ENCODE results near the gene PIN1.
A peak's percentile ranks its signal among the peaks of the same experiment; 100 is the strongest.

- TF ChIP-seq, protein P1, sequence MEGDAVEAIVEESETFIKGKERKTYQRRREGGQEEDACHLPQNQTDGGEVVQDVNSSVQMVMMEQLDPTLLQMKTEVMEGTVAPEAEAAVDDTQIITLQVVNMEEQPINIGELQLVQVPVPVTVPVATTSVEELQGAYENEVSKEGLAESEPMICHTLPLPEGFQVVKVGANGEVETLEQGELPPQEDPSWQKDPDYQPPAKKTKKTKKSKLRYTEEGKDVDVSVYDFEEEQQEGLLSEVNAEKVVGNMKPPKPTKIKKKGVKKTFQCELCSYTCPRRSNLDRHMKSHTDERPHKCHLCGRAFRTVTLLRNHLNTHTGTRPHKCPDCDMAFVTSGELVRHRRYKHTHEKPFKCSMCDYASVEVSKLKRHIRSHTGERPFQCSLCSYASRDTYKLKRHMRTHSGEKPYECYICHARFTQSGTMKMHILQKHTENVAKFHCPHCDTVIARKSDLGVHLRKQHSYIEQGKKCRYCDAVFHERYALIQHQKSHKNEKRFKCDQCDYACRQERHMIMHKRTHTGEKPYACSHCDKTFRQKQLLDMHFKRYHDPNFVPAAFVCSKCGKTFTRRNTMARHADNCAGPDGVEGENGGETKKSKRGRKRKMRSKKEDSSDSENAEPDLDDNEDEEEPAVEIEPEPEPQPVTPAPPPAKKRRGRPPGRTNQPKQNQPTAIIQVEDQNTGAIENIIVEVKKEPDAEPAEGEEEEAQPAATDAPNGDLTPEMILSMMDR (IDR thresholded peaks at IDR 0.05 in 4 of 5, conservative IDR thresholded peaks at IDR 0.05 in 1 of 5) = peak; percentile 36 to 74 (median 43)
- TF ChIP-seq POLR2A (IDR thresholded peaks at IDR 0.05) = peak; percentile 24 to 52
These were observed at the start of gene PIN1 for GRCh38 chr19:9834726-9835506.
